GM21786 (cell line): Measurements from ENCODE around the gene MAN1B1.

Source experiments
- ATAC-seq: cut with Tn5 transposase; IDR thresholded peaks from one replicate; pipeline ENCODE4 v1.9.1; 2021; ENCODE audit not compliant: unreplicated experiment

MAN1B1 gene

DNA sequence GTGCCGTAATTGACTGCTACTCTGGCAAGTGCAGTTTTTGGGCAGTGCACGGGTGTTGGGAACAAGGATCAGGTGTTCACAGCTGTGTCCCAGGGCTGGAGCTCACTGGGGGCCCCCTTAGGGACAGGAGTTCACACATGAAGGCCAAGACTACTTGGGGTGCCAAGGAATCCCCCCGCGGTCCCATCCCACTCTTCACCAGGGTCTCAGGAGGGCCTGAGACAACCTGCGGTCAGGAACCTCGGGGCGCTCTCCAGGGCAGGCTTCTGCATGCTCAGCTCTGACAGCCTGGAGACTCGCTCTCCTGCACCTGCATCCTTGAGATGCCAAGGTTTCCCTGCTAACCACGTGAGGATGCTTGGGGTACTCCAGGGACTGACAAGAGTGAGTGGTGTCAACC, 2.3 kb upstream of the MAN1B1 start:
- no peak for ATAC-seq

DNA sequence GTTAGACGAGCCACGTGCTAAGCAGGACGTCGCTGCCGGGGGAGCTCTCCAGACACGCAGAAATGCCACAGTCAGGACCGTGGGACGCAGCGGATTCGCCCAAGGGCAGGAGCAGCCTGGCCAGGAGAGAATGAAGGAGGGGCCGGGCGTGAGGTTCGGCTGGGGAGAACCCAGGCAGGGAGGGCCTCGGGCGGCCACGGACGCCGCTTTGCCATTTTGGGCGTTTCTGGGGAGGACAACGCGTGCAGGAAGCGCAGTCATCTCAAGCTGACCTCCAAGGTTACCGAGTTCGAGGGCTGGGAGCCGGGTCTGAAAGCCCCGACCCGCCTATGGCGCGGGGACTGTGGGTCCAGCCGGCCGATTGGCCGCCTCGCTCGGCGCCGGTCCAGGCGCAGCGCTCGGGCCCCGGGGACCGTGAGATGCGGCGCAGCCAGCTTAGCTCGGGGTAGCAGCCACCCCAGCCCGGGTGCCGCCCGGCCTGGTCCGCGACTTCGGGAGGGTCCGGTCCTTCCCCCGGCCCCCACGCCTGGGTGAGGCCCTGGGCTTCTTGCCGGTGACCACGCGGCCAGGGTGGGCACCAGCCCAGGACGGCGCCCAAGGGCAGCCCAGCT, 760 bp upstream of the MAN1B1 start:
- ATAC-seq, result peak; percentile 0

DNA sequence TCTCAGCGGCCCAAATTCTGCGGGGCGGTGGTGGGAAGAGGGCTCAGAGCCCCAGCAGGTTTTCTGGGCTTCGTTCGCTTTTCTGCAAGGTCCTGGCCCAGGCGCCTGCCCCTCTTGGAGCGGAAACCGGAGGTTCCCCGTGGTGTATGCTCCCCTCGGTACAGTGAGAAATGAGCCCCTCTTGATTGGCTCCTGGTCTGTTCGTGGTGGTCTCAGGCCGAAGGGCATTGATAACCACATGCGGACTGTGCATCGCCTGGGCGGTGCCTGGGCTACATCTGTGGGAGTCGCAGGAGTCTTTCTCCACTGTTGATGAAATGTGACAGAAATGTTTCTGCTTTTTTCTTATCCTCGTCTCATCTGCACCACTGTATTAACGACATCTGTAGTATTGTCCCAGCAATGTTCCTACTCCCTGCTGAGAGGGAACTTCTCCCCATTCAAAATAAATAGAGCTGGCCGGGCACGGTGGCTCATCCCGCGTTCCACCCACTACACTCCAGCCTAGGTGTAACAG, 682 bp downstream of the MAN1B1 start:
- no peak for ATAC-seq

DNA sequence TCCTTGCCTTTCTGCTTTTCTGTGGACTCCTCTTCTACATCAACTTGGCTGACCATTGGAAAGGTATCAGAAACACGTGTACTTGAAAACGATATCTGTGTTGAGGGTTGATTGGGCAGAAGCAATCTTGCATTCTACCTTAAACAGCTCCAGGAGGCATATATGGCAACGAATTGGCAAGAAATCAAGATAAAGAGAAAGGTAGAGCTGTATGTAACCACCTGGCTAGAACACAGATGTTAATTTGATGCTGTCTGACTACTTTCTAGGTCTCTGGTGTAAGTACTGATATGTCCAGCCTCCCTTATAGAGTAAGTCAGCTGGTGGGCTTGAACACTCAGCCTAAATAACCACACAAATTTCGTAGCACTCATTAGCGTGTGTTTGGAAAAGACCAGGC, 1.3 kb downstream of the MAN1B1 start:
- ATAC-seq, result no peak

GRCh38 chr9:137089232-137089947, 2.6 kb downstream of the MAN1B1 start:
- ATAC-seq, result no peak

DNA sequence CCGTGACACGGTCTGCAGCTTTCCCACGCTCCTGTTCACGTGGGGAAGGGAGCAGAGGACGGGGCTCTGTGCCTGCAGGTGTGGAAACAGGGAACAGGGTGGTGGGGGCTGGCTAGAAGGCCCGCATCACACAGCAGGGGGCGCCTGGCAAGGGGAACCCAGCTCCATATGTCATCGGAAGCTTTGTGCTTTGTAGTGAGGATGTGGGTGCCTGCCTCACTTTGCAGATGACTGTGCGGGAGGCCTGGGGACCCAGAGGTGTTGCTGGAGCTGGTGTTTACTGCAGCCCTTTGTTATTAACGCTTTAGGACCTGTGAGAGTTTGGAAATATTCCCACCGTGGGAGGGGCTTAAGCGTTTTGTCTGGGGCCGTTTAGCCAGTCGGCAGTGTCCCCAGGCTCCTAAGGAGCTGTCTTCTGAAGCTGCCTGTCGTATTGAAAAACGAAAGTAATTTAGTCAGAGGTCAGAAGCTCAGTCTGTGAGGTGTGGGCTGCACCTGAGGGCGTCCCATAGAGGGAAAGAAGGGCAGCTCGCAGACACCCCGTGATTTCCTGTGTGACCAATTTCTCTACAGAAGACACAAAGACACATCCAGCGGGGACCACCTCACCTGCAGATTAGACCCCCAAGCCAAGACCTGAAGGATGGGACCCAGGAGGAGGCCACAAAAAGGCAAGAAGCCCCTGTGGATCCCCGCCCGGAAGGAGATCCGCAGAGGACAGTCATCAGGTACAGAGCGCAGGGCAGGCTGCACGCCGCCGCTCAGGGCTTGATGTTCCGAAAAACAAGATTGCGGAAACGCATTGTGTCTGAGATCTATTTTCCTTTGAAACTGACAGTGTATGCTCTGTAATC, 9.1 kb downstream of the MAN1B1 start:
- ATAC-seq, result peak; percentile 85

DNA sequence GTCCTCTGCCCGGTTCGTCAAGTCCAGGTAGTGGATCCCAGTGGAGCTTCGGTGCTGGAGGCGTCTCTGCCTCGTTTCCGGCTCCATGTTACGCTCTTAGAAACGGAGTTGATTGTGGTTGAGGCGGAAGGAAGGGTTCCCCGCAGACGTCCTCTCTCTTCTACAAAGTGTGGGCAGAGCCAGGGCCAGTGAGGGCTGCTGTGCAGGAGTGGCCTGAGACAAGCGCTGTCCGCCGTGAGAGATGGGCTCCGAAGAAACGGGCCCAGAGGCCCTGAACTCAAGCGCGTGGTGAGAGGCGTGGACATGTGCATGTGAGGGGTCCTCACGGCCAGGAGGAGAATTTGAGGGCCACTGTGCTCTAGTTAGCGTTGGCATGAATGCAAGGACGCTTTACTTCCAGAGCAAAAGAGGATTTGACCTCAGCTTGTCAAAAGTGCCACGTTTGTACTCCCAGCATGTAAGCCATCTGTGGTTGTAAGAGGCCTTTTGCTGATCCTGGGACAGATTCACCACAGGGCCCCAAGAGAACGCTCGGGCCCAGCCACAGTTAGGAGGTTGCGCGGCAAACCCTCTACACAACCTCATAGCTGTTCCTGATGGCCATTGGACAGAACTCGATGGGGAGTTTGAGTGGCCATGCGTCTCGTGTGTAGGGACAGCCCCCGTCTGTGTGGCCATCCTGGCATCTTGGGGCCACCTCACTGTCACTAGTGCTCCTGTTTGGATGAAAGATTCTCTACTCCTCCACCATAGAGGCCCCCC, 10.2 kb downstream of the MAN1B1 start:
- no peak for ATAC-seq

- ATAC-seq, result no peak
Measured at GRCh38 chr9:137097761-137098462, 11.1 kb downstream of the MAN1B1 start.

- no peak for ATAC-seq
Measured at GRCh38 chr9:137099231-137099630, 12.4 kb downstream of the MAN1B1 start.

DNA sequence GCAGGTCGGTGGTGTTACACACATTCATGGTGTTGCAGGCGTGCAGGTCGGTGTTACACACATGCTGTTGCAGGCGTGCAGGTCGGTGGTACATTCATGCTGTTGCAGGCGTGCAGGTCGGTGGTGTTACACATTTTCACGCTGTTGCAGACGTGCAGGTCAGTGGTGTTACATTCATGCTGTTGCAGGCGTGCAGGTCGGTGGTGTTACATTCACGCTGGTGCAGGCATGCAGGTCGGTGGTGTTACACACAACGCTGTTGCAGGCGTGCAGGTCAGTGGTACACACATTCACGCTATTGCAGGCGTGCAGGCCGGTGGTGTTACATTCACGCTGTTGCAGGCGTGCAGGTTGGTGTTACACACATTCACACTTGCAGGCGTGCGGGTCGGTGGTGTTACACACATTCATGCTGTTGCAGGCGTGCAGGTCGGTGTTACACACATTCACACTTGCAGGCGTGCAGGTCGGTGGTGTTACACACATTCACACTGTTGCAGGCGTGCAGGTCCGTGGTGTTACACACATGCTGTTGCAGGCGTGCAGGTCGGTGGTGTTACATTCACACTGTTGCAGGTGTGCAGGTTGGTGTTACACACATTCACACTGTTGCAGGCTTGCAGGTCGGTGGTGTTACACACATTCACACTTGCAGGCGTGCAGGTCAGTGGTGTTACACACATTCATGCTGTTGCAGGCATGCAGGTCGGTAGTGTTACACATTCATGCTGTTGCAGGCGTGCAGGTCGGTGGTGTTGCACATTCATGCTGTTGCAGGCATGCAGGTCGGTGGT, 16.6 kb downstream of the MAN1B1 start:
- no peak for ATAC-seq

DNA sequence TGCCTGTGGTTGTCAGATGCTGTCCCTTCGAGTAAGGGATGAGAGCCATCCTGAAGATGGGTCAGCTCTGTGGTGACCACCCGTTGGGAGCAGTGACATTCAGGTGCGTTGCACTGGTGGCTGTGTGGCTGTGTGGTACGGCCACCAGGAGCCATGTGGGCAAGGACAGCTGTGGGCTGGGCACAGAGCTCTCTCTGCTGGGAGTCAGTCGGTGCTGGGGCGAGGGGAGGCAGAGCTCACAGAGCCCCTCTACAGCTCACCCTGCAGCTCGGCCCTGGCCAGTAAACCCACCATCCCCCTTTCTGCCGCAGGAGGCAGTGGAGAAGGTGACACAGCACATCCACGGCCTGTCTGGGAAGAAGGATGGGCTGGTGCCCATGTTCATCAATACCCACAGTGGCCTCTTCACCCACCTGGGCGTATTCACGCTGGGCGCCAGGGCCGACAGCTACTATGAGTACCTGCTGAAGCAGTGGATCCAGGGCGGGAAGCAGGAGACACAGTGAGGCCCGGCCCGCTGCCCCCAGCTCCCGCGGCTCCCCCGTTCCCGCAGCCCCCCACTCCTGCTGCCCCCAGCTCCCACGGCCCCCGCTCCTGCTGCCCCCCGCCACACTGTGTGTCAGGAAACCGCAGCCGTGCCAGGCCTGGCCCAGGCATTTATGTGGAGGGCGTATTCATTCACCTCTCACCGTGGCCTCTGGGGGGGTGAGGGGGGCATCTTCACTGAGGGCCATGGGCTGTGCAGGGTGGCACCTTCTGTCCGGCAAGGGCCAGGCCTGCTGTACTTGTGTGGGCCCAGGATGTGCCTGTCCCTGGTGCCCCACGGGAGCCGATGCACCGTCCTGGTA, 19.3 kb downstream of the MAN1B1 start:
- no peak for ATAC-seq

GRCh38 chr9:137106662-137107250, 20.0 kb downstream of the MAN1B1 start:
- no peak for ATAC-seq

DNA sequence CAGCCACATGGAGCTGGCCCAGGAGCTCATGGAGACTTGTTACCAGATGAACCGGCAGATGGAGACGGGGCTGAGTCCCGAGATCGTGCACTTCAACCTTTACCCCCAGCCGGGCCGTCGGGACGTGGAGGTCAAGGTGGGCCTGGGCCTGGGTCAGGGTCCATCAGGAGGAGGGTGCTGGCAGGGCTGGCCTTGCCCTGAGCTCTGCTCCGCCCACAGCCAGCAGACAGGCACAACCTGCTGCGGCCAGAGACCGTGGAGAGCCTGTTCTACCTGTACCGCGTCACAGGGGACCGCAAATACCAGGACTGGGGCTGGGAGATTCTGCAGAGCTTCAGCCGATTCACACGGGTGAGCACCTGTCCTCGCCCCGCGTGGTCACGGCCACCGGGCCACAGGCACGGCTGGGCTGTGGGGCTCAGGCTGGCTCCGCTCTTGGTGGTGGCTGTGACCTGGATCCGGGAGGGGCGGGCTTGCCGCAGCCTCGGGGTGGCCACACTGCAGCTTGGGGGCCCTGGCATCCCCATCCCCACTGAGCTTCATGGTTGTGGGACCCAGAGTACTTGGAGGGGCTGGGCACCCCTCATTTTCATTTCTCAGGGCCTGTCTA, 20.6 kb downstream of the MAN1B1 start:
- ATAC-seq, result no peak

- ATAC-seq, result no peak
Measured at GRCh38 chr9:137107982-137108381, 21.2 kb downstream of the MAN1B1 start.

GRCh38 chr9:137108608-137109249, 21.9 kb downstream of the MAN1B1 start:
- ATAC-seq, result no peak

GRCh38 chr9:137109250-137110146, 22.7 kb downstream of the MAN1B1 start:
- no peak for ATAC-seq
